NCI-H524 (cell line): ENCODE results near the gene SLC12A3.
"Not testable (repeated sequence)": the region's sequence is repeated elsewhere in the genome, so short reads cannot be mapped to it uniquely, and the experiment has no call there.

Experiments
- DNase-seq, 2 experiments: peaks; one replicate each; lab custom pipeline; 2025; lab: John Stamatoyannopoulos, UW

The SLC12A3 gene

DNA sequence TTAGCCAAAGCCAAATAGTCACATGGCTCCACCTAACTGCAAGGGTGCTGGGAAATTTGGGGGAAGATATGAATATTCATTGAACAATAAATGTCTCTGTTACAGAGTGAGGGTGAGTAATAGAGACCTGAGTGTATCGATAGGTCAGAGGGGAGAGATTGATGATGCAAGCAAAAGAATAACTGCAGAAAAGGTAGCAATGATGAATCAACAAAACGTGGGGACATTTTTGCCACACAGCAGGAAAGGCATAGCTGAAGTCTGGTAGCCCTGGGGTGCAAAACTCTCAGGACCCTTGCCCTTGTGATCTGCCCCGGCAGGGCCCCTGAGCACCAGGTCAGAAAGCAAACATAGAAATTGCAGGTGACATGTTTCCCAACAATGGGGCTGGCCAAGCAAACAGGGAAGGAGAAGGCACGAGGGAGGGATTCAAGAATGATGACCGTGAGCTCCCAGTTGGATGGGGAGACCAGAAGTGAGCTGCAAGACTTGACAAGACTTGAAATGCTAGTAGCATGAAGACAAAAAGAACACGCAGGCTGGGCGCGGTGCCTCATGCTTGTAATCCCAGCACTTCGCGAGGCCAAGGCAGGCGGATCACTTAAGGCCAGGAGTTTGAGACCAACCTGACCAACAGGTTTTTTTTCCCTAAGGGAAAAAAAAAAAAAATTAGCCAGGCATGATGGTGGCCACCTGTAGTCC, 54.2 kb downstream of the SLC12A3 start:
- DNase-seq: no peak

GRCh38 chr16:56921571-56921970, 56.6 kb downstream of the SLC12A3 start:
- no peak for DNase-seq

DNA sequence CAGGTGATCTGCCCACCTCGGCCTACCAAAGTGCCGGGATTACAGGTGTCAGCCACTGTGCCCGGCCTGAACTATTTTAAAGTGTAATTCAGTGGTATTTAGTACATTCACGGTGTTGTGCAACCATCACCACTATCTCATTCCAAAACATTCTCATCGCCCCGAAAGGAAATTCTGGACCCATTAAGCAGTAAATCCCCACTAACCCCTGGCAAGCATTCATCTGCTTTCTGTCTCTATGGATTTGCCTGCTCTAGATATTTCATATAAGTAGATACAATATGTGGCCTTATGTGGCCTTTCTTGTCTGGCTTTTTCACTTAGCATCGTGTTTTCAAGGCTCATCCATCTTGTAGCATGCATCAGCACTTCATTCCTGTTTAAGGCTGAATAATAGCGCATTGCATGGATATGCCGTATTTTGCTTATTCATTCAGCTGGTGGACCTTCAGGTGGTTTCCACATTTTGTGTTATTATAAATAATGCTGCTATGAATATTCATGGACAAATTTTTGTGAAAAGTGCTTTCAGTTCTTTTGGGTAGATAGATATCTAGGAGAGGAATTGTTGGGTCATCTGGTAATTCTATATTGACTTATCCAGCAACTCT, 58.6 kb downstream of the SLC12A3 start:
- no peak for DNase-seq

DNA sequence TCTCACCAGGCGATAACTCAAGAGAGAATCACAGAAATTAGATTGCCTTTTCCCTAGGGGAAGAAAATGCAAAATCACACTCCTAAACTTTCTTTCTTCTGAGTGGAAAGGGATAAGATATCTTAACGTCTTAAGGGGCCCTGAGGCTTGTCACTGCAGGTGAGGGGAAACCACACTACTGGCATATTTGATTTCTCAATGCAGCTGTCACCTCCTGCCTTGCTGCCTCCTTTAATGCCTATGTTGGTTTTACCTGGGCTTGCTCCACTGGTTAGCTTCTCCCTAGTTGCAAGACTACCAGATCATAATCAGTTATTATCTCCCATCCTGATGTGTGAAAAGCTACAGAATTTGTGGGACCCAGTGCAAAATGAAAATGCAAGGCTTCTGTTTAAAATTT, 62.5 kb downstream of the SLC12A3 start:
- DNase-seq: no peak

- no peak for DNase-seq
Measured at GRCh38 chr16:56929639-56930038, 64.6 kb downstream of the SLC12A3 start.

DNA sequence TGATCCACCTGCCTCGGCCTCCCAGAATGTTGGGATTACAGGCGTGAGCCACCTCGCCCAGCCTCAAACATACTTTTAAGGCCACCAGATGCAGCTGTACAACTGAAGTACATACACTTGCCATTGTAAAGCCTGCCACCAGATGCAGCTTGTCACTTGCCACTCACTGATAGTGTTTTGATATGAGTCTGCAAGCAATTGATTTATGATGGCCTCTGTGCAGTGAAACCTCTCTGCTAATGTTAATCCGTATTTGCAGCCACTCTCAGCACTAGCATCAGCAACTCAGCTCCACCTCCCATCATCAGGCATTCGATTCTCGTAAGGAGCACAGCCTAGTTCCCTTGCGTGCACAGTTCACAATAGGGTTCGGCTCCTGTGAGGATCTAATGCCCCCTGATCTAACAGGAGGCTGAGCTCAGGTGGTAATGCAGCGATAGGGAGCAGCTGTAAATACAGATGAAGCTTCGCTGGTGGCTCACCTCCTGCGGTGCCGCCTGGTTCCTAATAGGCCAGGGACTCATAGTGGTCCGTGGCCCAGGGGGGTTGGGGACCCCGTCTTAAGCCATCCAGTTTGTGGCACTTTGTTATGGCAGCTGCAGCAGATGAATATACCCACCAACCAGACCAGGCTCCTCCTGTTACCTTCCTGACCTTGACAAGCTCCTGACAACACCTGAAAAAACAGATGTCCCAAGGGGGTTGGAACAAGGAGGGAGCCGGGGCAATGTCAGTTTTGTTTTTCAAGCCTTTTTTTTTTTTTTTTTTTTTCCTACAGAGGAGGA, 65.7 kb downstream of the SLC12A3 start:
- DNase-seq: peak; percentile 80 to 95

DNA sequence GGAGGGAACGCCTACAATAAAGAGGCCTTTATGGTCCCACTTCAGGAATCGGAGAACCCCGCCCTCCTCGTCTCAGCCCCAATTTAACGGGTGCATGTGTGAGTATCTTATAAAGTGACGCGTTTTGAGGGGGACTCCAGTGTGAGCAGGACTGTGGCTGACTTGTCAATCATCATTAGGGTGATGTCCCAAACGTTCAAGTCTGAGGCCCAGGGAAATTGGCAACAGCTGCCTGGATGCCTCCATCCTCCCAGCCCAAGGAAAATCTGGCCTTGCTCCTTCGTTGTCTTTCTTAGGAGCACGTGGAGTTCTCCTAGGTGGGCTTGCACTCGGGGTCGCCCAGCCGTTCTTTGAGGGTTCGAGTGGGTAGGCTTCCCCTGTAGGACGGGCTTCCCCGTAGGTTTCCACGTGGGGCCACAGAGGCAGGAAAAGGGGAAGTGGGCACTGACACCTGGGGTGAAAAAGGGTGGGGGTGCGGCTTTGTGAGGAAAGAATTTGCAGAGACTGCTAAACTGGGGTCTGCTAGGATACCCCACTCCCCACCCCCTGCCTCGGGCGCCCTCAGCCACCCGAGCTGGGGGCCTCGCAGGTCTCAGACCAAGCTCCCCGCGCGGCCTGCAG, 66.4 kb downstream of the SLC12A3 start:
- DNase-seq: peak; percentile 35 to 71

DNA sequence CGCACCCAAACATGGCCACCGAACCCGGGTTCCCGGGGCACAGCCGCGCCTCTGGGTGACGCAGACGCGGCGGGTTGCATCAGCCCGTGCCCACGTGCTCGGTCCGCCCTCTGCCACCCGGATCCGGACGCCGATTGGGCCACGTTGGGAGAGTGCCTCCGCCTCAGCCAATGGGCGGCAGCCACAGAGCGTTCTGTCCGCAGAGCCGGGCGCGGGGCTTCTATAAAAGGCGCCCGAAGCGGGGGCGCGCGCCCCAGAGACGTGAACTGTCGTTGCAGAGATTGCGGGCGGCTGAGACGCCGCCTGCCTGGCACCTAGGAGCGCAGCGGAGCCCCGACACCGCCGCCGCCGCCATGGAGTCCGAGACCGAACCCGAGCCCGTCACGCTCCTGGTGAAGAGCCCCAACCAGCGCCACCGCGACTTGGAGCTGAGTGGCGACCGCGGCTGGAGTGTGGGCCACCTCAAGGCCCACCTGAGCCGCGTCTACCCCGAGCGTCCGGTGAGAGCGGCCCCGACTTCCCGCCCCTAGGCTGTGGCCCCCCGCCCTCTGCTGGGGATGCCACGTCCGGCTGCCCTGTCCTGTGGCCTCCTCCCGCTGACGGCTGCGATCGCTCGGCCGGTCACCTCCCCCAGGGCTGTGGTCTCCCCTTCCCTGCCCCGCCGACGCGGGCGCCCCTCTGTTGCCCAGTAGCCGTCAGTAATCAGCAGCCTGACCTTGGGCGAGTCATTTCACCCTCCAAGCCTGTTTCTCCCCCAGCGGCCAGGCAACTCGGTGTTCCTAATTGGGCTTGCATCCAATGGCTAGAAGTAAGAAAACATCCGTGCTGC, 67.1 kb downstream of the SLC12A3 start, which contains the start of gene HERPUD1:
TSS of gene HERPUD1 (plus strand) at position 251 of the 829 bp plus-strand sequence. CDS start at position 354, 103 bp downstream.
- peak; percentile 95 to 99 for DNase-seq

GRCh38 chr16:56932721-56933619, 68.0 kb downstream of the SLC12A3 start:
- DNase-seq: peak; percentile 54 to 57

DNA sequence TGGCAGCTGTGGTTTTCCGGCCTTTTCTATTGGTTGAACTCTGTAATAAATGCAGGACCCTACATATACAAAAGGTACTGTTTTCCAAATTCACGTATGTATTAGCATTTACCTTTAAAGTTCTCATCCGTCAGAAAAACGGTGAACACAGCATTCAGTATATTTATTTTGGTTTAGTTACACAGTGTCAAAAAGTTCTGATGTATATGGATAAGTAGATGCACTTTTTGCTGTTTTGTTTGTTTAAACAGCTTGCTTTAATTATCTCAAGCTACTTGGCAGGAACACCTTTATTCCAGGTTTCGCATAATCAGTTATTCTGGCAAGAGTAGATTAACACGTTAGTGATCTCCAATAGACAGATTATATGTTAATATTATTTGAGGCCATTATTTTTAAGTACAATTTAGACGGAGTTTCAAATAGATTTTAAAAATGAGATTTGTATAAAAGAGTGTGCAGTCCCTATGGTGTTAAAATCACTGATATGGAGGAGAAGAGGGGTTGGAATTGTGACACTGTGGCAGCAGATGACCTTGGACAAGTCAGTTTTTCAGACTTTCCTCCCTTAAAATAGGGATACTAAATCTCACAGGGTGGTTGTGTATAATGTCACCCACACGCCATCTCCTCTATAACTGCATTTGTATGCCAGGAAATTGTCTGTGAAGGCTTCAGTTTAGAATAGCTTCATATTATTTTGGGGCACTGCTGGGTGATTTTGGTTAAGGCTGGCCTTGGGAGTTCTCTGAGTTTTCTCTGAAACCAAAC, 69.0 kb downstream of the SLC12A3 start:
- no peak for DNase-seq

- DNase-seq: not testable (repeated sequence)
Measured at GRCh38 chr16:56934599-56935145, 69.7 kb downstream of the SLC12A3 start.

DNA sequence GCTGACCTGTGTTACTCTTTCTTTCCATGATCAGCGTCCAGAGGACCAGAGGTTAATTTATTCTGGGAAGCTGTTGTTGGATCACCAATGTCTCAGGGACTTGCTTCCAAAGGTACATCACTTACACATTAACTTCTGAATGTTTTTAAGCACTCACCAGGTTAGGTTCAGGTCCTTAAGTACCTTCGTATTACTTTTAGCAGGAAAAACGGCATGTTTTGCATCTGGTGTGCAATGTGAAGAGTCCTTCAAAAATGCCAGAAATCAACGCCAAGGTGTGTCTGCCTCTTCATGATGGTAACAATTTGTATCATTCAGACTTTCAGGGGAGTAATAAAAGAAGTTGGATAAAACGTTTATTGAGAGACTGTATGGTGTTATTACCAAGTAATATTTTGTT, 70.2 kb downstream of the SLC12A3 start:
- DNase-seq: no peak

- no peak for DNase-seq
Measured at GRCh38 chr16:56936491-56936890, 71.5 kb downstream of the SLC12A3 start.

DNA sequence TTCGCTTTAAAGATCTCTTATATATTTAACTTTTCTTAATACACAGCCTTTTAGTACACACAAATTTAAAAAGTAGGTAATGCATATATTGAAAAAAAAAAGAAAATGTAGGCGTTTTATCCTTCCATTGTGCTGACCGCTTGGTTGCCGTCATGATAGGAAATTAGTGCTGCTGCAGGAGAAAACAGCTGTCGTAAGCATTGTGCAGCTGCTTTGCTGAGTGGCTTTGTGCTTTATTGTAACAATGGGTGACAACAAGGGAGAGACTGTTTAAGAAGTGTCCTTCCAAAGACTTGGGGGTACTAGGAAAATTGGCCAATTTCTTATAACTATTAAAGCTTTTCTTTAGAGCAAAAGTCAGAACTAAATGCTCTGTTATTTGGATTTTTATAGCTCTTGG, 71.9 kb downstream of the SLC12A3 start:
- no peak for DNase-seq

DNA sequence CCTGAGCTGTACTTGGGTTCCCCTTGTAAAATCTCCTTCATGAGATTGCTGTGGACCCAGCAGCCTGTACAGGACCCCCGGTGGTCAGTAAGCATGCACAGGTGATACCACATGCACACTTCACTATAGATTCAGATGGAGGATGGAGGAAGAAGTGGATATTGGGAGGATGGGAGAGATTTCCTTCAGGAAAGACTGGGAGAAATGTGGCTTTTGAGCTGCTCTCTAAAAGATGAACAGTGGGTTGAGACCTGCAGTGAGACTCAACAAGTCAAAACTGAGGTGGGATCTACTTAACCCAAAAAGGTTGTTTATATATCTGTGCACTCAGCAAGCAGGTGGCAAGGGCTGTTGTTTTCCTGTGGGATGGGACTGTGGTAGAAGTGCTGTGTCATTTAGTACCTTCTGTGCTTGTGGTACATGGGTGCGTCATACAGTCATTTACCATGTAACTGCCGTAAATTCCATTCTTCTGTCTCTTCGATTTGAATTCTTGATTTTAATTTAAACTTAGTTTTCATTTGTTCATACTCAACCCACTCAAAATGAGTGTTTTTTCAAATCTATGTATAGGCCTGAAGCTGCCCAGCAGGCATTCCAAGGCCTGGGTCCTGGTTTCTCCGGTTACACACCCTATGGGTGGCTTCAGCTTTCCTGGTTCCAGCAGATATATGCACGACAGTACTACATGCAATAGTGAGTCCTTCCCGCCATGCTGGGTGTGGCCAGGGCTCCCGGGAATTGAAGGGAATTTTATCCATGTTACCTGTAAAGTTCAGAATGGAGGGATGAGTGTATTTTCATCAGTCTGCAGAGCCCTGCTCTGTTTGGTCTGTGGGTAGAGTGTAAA, 73.9 kb downstream of the SLC12A3 start:
- DNase-seq: no peak

- no peak for DNase-seq
Measured at GRCh38 chr16:56939801-56940200, 74.8 kb downstream of the SLC12A3 start.

- no peak for DNase-seq
Measured at GRCh38 chr16:56941092-56941491, 76.1 kb downstream of the SLC12A3 start.

DNA sequence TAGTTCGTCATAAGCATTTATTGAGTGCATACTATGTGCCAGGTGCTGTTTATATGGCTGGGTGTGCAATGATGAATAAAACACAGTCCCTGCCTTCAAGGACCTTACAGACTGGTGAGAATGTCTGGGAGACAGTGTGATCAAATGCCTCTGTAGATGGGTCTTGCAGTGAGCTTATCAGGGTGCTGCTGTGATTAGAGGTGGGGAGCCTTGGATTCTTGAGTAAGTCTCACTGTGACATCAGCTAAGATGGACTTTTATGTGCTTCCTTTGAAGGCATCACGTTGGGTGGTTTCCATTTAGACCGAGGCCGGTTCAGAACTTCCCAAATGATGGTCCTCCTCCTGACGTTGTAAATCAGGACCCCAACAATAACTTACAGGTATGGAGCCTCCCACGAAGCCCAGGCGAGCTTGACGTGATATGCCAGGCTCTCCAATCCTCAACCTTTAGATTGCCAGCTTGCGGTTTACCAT, 76.9 kb downstream of the SLC12A3 start:
- DNase-seq: no peak
